Activated gamma-delta T cell (primary cell): ENCODE results near the gene BBOF1.
"Not testable (repeated sequence)": the region's sequence is repeated elsewhere in the genome, so short reads cannot be mapped to it uniquely, and the experiment has no call there.

ENCODE experiments used
- DNase-seq: peaks from one replicate; lab custom pipeline; 2025; lab: John Stamatoyannopoulos, UW

The BBOF1 gene

DNA sequence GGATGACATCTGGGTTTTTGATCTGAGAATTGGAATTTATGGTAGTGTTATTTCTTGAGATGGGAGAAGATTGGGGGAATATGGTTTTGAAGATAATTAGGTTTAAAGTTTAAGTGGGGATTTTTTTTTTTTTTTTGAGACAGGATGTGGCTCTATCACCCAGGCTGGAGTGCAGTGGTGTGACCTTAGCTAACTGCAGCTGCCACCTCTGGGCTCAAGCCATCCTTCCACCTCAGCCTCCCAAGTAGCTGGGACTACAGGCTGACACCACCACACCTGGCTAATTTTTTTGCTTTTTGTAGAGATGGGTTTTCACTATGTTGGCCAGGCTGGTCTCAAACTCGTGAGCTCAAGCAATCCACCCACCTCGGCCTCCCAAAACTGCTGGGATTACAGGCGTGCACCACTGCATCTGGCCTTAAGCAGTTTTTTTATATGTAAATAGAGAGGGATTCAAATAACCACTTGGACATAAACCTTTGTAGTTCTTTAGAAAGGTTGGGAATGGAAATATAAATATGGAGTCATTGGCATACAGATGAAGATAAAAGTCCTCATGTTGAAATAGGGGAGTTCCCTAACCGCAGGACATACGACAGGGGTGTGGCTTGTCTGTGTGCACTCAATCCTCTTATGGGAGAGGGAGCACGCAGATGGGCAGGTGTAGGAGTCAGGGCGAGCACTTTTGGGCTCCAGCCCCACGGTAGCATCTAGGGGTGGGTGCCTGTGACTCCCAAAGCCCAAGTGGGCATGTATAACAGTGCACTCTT is 70.3 kb downstream of the BBOF1 start:
- DNase-seq, result no peak

DNA sequence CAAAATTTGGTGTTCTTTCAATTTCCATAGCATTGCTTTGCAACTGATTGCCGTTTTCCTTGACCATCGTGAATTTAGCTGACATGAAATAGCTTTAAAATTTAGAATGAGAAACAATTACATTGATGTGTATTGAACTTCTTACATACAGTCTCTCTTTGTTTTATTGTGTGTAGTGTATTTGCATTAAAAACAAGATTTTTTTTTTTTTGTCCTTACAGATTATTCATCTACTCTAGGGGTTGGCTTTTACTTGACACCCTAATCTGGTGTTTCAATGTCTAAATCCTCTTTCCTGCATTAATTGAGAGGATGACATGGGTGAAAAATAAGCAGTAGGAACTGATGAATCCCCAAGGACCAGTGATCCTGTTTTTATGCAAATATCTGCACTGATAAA is 86.2 kb downstream of the BBOF1 start:
- no peak for DNase-seq

DNA sequence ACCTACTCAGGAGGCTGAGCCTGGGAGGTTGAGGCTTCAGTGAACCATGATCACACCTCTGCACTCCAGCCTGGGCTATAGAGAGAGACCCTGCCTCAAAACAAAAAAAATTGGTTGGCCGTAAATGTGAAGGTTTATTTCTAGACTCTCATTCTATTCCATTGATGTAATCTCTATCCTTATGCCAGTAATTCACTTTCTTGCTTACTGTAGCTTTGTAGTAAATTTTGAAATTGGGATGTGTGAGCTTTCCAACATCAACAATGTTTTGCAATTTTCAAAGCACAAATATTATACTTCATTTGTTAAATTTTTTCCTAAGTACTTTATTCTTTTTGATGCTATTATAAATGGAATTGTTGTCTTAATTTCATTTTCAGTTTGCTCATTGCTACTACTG is 90.2 kb downstream of the BBOF1 start:
- no peak for DNase-seq

DNA sequence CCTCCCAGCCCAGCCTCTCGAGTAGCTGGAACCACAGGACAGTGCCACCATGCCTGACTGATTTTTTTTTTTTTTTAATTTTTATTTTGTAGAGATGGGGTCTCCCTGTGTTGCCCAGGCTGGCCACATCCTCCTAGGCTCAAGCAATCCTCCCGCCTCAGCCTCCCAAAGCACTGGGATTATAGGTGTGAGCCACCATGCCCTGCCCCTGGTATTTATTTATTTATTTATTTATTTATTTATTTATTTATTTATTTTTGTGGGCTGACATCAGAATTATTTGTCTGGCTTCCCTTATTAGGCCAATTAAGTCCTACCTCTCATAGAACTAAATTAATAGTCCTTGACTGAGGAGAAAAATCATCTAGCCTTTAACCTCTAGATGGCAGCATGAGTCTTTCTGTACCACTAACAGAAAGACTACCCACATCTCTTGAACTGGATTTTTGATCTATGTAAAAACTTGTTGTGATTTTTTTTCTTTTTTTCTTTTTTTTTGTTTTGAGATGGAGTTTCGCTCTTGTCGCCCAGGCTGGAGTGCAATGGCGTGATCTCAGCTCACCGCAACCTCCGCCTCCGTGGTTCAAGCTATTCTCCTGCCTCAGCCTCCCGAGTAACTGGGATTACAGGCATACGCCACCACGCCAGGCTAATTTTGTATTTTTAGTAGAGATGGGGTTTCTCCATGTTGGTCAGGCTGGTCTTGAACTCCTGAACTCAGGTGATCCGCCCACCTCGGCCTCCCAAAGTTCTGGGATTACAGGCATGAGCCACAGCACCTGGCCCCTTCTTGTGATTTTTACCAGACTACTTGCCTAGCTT is 92.5 kb downstream of the BBOF1 start:
- DNase-seq, result not testable (repeated sequence)
